Measurements from ENCODE around the gene DCLK1. TPM values are rescaled to one million over a fixed set of nuclear protein-coding genes. Genes with fewer than 3 reads are reported as not detected.
A peak's percentile ranks its signal among the peaks of the same experiment; 100 is the strongest.

Gene DCLK1
- total RNA-seq, 6 experiments from 2014 or later, result 0.07 to 0.12 (median 0.10) TPM; not detected in 2

DNA sequence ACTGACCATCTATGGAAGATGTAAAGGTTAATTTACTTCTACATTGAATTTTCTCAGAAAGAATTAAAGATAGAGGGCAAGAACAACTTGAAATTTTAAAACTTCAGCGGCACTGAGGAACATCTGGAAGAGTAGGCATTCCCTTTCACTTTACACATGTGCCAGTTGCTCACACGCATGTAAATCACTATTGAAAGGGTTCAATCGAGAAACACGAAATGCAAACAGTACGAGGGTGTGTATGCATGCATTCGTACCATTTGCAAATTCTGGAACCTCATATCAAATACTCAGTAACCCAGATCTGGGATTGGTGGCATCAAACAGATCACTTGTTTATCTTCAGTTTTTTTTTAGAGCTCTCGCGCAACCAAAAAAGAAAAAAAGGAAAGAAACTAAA is 339.2 kb downstream of the DCLK1 start:
- H3K36me3 ChIP-seq, result no peaks in the 10 kb centered on the region
- DNase-seq, result no peak
- no peak for ATAC-seq
- no peak overlapping the region for H3K4me3 ChIP-seq
- no peaks in the 10 kb centered on the region for H3K27me3 ChIP-seq
- H3K4me1 ChIP-seq, result peaks cover 0 to 5% (median 0%) of the 10 kb centered on the region in 4 donors
- intact Hi-C loops (cut with DNase I), result no loop called here
- no peaks in the 10 kb centered on the region for H3K9me3 ChIP-seq
- 75% methylated on average over 8 of the region's 8 CpGs for WGBS (ENCODE audit: insufficient coverage, low coverage, low lambda C conversion rate, missing lambda C conversion rate)
- no peak overlapping the region for H3K27ac ChIP-seq
- TF ChIP-seq, protein P1, sequence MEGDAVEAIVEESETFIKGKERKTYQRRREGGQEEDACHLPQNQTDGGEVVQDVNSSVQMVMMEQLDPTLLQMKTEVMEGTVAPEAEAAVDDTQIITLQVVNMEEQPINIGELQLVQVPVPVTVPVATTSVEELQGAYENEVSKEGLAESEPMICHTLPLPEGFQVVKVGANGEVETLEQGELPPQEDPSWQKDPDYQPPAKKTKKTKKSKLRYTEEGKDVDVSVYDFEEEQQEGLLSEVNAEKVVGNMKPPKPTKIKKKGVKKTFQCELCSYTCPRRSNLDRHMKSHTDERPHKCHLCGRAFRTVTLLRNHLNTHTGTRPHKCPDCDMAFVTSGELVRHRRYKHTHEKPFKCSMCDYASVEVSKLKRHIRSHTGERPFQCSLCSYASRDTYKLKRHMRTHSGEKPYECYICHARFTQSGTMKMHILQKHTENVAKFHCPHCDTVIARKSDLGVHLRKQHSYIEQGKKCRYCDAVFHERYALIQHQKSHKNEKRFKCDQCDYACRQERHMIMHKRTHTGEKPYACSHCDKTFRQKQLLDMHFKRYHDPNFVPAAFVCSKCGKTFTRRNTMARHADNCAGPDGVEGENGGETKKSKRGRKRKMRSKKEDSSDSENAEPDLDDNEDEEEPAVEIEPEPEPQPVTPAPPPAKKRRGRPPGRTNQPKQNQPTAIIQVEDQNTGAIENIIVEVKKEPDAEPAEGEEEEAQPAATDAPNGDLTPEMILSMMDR (IDR thresholded peaks at IDR 0.05), result no peak
- TF ChIP-seq POLR2A (IDR thresholded peaks at IDR 0.05), result no peak

DNA sequence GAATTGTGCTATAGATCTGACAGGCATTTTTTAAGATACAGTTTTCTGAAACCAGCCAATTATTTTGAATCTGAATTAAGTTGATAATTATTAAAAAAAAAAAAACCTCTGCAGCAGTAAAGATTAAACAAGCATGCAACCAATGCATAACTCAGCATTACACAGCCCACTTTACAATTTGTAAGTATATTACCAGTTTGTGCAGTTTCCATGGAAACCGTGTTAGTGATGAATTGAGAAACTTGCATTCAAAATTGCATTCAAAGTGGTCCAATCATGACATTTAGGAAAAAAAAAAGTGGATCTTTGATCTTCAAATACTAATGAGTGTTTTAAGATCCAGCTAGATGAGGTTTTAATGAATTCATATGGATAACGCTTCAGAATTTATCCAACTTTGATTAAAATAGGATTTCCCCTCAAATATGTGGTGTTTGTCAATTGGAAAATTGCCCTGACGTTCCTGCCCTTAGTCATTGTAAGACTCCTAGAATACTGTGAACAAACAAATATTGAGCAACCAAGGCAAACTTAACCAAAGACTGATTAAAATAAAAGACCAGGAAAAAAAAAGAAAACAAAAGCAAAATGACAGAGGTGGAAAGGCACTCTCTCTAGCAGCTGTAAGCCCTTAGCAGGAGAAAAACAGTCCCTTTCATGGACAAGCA is 339.9 kb downstream of the DCLK1 start:
- ATAC-seq, result peak in 1 of 4 donors; percentile 27

DNA sequence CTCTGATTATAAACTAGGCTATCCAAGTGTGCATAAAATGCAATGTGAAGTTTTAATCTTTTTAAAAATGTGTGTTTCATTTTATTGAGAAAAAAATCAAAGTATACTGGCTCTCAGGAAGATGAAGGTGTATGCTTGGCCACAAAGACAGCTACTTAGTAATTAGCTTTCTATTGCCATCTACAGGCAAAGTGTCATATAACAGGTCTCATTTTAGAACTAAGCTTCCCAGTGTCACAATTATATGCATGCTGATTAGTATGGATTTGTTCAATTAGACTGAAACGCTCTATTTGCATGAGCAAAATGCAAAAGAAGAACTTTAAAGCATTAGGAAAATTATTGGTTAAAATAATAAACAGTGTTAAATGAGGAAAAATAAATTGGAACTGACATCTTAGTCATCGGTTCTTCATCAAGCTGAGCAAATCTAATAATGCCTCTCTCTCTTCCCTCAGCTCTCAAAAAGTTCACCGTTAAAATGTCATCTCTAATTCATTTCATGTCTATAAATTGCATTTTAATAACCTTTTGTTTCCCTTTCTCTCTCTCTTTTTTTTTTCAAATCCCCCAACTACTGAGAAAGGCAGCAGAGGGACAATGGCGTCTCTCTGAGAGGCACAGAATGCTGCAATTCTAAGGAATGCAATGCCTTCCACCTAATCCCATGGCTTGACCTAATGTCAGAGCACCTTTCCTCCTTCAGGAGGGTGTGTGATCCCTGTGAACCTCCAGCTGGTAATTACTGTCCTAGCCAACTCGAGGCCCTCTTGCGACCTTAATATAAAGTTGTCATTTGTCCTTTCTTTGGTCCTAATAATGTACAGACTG is 341.6 kb downstream of the DCLK1 start:
- Histone ChIP-seq H3K27me3 (no peaks in the 10 kb centered on the region), H3K9me3 (no peaks in the 10 kb centered on the region), H3K27ac (no peak overlapping the region), H3K4me1 (peaks cover 0 to 5% (median 0%) of the 10 kb centered on the region in 4 donors), H3K36me3 (no peaks in the 10 kb centered on the region), H3K4me3 (no peak overlapping the region)
- intact Hi-C loops (cut with DNase I), result no loop called here
- TF ChIP-seq POLR2A (IDR thresholded peaks at IDR 0.05), result no peak
- TF ChIP-seq, protein P1 (IDR thresholded peaks at IDR 0.05), result peak; percentile 27 to 54 (median 39)
- ATAC-seq (peak; percentile 56 to 76 (median 69)), DNase-seq (no peak)
- WGBS (ENCODE audit: insufficient coverage, low coverage, low lambda C conversion rate, missing lambda C conversion rate), result 60% methylated on average over 6 of the region's 6 CpGs

More for the DNA sequence above, 339.9 kb downstream of the DCLK1 start:
- DNase-seq, result no peak
- intact Hi-C loops (cut with DNase I), result no loop called here
- peaks cover 0 to 5% (median 0%) of the 10 kb centered on the region in 4 donors for H3K4me1 ChIP-seq
- 38% methylated on average over 3 of the region's 3 CpGs for WGBS (ENCODE audit: insufficient coverage, low coverage, low lambda C conversion rate, missing lambda C conversion rate)
- H3K4me3 ChIP-seq, result no peak overlapping the region
- H3K27ac ChIP-seq, result no peak overlapping the region
- H3K36me3 ChIP-seq, result no peaks in the 10 kb centered on the region
- no peaks in the 10 kb centered on the region for H3K27me3 ChIP-seq
- H3K9me3 ChIP-seq, result no peaks in the 10 kb centered on the region
- no peak for TF ChIP-seq POLR2A (IDR thresholded peaks at IDR 0.05)
- TF ChIP-seq, protein P1 (IDR thresholded peaks at IDR 0.05), result no peak

DNA sequence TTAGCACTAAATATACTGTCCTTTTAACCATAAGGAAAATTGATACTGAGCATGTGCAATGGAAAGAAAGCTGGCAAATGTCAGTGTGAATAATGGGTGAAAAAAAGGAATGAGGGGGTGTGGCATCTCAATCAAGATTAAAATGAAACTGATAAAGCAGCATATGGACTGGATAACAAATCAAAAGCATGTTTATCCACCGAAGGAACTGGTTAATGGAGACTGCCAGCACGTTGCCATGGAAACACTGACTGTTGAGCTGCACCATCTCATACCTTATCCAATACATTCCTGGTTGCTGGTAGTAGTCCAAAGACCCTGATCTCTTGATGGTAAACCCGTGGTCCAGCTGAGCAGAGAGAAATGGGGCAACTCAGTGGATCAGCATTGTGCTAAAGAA is 343.2 kb downstream of the DCLK1 start:
- 22% methylated on average over 3 of the region's 3 CpGs for WGBS (ENCODE audit: insufficient coverage, low coverage, low lambda C conversion rate, missing lambda C conversion rate)
- intact Hi-C loops (cut with DNase I), result no loop called here
- H3K27me3 ChIP-seq, result no peaks in the 10 kb centered on the region
- DNase-seq, result no peak
- H3K27ac ChIP-seq, result no peak overlapping the region
- peaks cover 0 to 5% (median 0%) of the 10 kb centered on the region in 4 donors for H3K4me1 ChIP-seq
- H3K9me3 ChIP-seq, result no peaks in the 10 kb centered on the region
- ATAC-seq, result no peak
- H3K36me3 ChIP-seq, result no peaks in the 10 kb centered on the region
- no peak for TF ChIP-seq POLR2A (IDR thresholded peaks at IDR 0.05)
- TF ChIP-seq, protein P1 (IDR thresholded peaks at IDR 0.05), result no peak
- no peak overlapping the region for H3K4me3 ChIP-seq

Data from right lobe of liver (tissue), 6 donors.